Measurements from ENCODE around the gene ING2.

- no peak for TF ChIP-seq CTCF (IDR thresholded peaks at IDR 0.05 in 2 of 3, conservative IDR thresholded peaks at IDR 0.05 in 1 of 3; ENCODE audit: borderline replicate concordance in 1 of 3, insufficient read depth in 1 of 3, low read depth in 2 of 3, low read length in 2 of 3)
- TF ChIP-seq ZNF274 (IDR thresholded peaks at IDR 0.05; ENCODE audit: low read depth, low read length), result no peak
- TF ChIP-seq MAX (IDR thresholded peaks at IDR 0.05), result peak; percentile 41; the same call in 1 of the 2 replicates
- no peak for TF ChIP-seq EZH2 (IDR thresholded peaks at IDR 0.05)
- TF ChIP-seq SP1 (IDR thresholded peaks at IDR 0.05; ENCODE audit: low read depth), result peak; percentile 19; the same call in 1 of the 2 replicates
- TF ChIP-seq POLR2A (IDR thresholded peaks at IDR 0.05; ENCODE audit: borderline replicate concordance, extremely low read depth, insufficient read depth, insufficient read length), result no peak
- TF ChIP-seq POLR2AphosphoS5 (IDR thresholded peaks at IDR 0.05; ENCODE audit: low read depth, low read length), result no peak
- TF ChIP-seq EZH2phosphoT487 (IDR thresholded peaks at IDR 0.05; ENCODE audit: borderline replicate concordance), result no peak
Observed at GRCh38 chr4:183492791-183493222, 12.1 kb upstream of the ING2 start.

Data from HCT116 (cell line).